ENCODE results near the gene PRSS3.
"Not testable (repeated sequence)": the region's sequence is repeated elsewhere in the genome, so short reads cannot be mapped to it uniquely, and the experiment has no call there.

Gene PRSS3

GRCh38 chr9:33817327-33818166, 22.2 kb downstream of the PRSS3 start:
- H3K4me3 ChIP-seq (ENCODE audit: low read depth, low read length), result peak overlapping the region; percentile 85

GRCh38 chr9:33818167-33818846, 22.9 kb downstream of the PRSS3 start:
- peak overlapping the region; percentile 85 for H3K4me3 ChIP-seq (ENCODE audit: low read depth, low read length)

GRCh38 chr9:33818847-33819500, 23.6 kb downstream of the PRSS3 start:
- H3K4me3 ChIP-seq (ENCODE audit: low read depth, low read length), result peak overlapping the region; percentile 85

- H3K4me3 ChIP-seq (ENCODE audit: low read depth, low read length), result no peak overlapping the region
Measured at GRCh38 chr9:33820231-33820745, 24.9 kb downstream of the PRSS3 start.

- no peak overlapping the region for H3K4me3 ChIP-seq (ENCODE audit: low read depth, low read length)
Measured at GRCh38 chr9:33823801-33824200, 28.4 kb downstream of the PRSS3 start.

GRCh38 chr9:33827285-33827684, 31.9 kb downstream of the PRSS3 start:
- not testable (repeated sequence) for H3K4me3 ChIP-seq (ENCODE audit: low read depth, low read length)

- H3K4me3 ChIP-seq (ENCODE audit: low read depth, low read length), result not testable (repeated sequence)
Measured at GRCh38 chr9:33829641-33830230, 34.4 kb downstream of the PRSS3 start.

- no peak overlapping the region for H3K4me3 ChIP-seq (ENCODE audit: low read depth, low read length)
Measured at GRCh38 chr9:33835625-33836260, 40.4 kb downstream of the PRSS3 start.

GRCh38 chr9:33836261-33836660, 40.9 kb downstream of the PRSS3 start:
- not testable (repeated sequence) for H3K4me3 ChIP-seq (ENCODE audit: low read depth, low read length)

GRCh38 chr9:33837138-33837537, 41.8 kb downstream of the PRSS3 start:
- H3K4me3 ChIP-seq (ENCODE audit: low read depth, low read length), result no peak overlapping the region

GRCh38 chr9:33840381-33840780, 45.0 kb downstream of the PRSS3 start:
- no peak overlapping the region for H3K4me3 ChIP-seq (ENCODE audit: low read depth, low read length)

- H3K4me3 ChIP-seq (ENCODE audit: low read depth, low read length), result no peak overlapping the region
Measured at GRCh38 chr9:33843312-33843961, 48.1 kb downstream of the PRSS3 start.

- no peak overlapping the region for H3K4me3 ChIP-seq (ENCODE audit: low read depth, low read length)
Measured at GRCh38 chr9:33846231-33846630, 50.9 kb downstream of the PRSS3 start.

- H3K4me3 ChIP-seq (ENCODE audit: low read depth, low read length), result not testable (repeated sequence)
Measured at GRCh38 chr9:33847894-33848205, 52.5 kb downstream of the PRSS3 start.
